Liver (tissue), 9 donors: ENCODE measurements around the gene LBHD1. TPM values are rescaled to one million over a fixed set of nuclear protein-coding genes. Genes with fewer than 3 reads are reported as not detected.
"Not testable (repeated sequence)": the region's sequence is repeated elsewhere in the genome, so short reads cannot be mapped to it uniquely, and the experiment has no call there.

ENCODE experiments used
- DNase-seq: peaks from one replicate; pipeline ENCODE4 v3.0.0-alpha.2; 2017; ENCODE audit warnings: low spot score
- H3K27ac ChIP-seq, 2 donors: one replicate each; pipeline ENCODE4 v1.7.0; 2013; ENCODE audit warnings: inconsistent platforms in 2 of 2, low read length in 2 of 2, control low read depth in 1 of 2, low read depth in 1 of 2, mild to moderate bottlenecking in 1 of 2
- H3K27me3 ChIP-seq, 4 donors: one replicate each; pipeline versions ENCODE4 v1.6.1 to v1.7.0; 2013; ENCODE audit warnings: low read length in 3 of 4, inconsistent platforms in 1 of 4, mild to moderate bottlenecking in 1 of 4, moderate library complexity in 1 of 4; ENCODE audit not compliant: control insufficient read depth in 4 of 4, insufficient read depth in 4 of 4
- H3K36me3 ChIP-seq, 4 donors: one replicate each; pipeline versions ENCODE4 v1.6.1 to v1.7.0; 2013; ENCODE audit warnings: low read length in 3 of 4, mild to moderate bottlenecking in 3 of 4, low read depth in 1 of 4, moderate library complexity in 1 of 4; ENCODE audit not compliant: control insufficient read depth in 4 of 4, insufficient read depth in 3 of 4
- H3K4me1 ChIP-seq, 4 donors: one replicate each; pipeline versions ENCODE4 v1.6.1 to v1.7.0; 2013; ENCODE audit warnings: low read length in 3 of 4, mild to moderate bottlenecking in 3 of 4, moderate library complexity in 1 of 4; ENCODE audit not compliant: control insufficient read depth in 4 of 4, insufficient read depth in 4 of 4
- H3K4me3 ChIP-seq, 3 donors: one replicate each; pipeline versions ENCODE4 v1.6.1 to v1.7.0; 2013; ENCODE audit warnings: low read length in 3 of 3, control low read depth in 1 of 3, low read depth in 1 of 3, mild to moderate bottlenecking in 1 of 3
- H3K9ac ChIP-seq, 2 donors: one replicate each; pipeline ENCODE4 v1.7.0; 2013; ENCODE audit warnings: low read length in 2 of 2, mild to moderate bottlenecking in 2 of 2, moderate library complexity in 2 of 2, control low read depth in 1 of 2, low read depth in 1 of 2
- H3K9me3 ChIP-seq, 4 donors: one replicate each; pipeline versions ENCODE4 v1.6.1 to v1.7.0; 2013; ENCODE audit warnings: low read length in 3 of 4; ENCODE audit not compliant: control insufficient read depth in 4 of 4
- ATF3 ChIP-seq: IDR thresholded peaks from 2 replicates; pipeline ENCODE4 v1.6.1; 2016; ENCODE audit warnings: antibody characterized with exemption
- CTCF ChIP-seq: fragments of 150-350 bp; IDR thresholded peaks from 2 replicates; pipeline ENCODE4 v1.5.1; 2017; ENCODE audit warnings: improper control_type of control experiment, low read depth, low read length; ENCODE audit not compliant: missing input control
- EGR1 ChIP-seq, 2 donors: IDR thresholded peaks; 2 replicates each; pipeline ENCODE4 v1.6.1; 2016 to 2018; ENCODE audit warnings: antibody characterized with exemption in 2 of 2, low read depth in 2 of 2
- FOXA1 ChIP-seq: IDR thresholded peaks from 2 replicates; pipeline ENCODE4 v1.6.1; 2016; ENCODE audit warnings: antibody characterized with exemption
- FOXA2 ChIP-seq: IDR thresholded peaks from 2 replicates; pipeline ENCODE4 v1.6.1; 2016; ENCODE audit warnings: antibody characterized with exemption
- GABPA ChIP-seq, 2 donors: IDR thresholded peaks in 1 of 2; conservative IDR thresholded peaks in 1 of 2; 2 replicates each; pipeline ENCODE4 v1.6.1; 2016; ENCODE audit warnings: antibody characterized with exemption in 2 of 2, mild to moderate bottlenecking in 1 of 2, moderate library complexity in 1 of 2
- HNF4A ChIP-seq, 2 donors: conservative IDR thresholded peaks; 2 replicates each; pipeline ENCODE4 v1.6.1; 2016; ENCODE audit warnings: antibody characterized with exemption in 2 of 2, mild to moderate bottlenecking in 2 of 2
- HNF4G ChIP-seq: IDR thresholded peaks from 2 replicates; pipeline ENCODE4 v1.6.1; 2016; ENCODE audit warnings: antibody characterized with exemption
- JUND ChIP-seq, 2 donors: IDR thresholded peaks; 2 replicates each; pipeline ENCODE4 v1.6.1; 2016; ENCODE audit warnings: antibody characterized with exemption in 2 of 2
- MAX ChIP-seq: IDR thresholded peaks from 2 replicates; pipeline ENCODE4 v1.6.1; 2016; ENCODE audit warnings: antibody characterized with exemption
- NR2F2 ChIP-seq: IDR thresholded peaks from 2 replicates; pipeline ENCODE4 v1.6.1; 2016; ENCODE audit warnings: antibody characterized with exemption
- RAD21 ChIP-seq, 2 donors: IDR thresholded peaks; 2 replicates each; pipeline ENCODE4 v1.6.1; 2016; ENCODE audit warnings: antibody characterized with exemption in 2 of 2, mild to moderate bottlenecking in 2 of 2
- RXRA ChIP-seq, 2 donors: IDR thresholded peaks; 2 replicates each; pipeline ENCODE4 v1.6.1; 2017 to 2018; ENCODE audit warnings: antibody characterized with exemption in 2 of 2, mild to moderate bottlenecking in 1 of 2
- SP1 ChIP-seq: IDR thresholded peaks from 2 replicates; pipeline ENCODE4 v1.6.1; 2018; ENCODE audit warnings: antibody characterized with exemption, mild to moderate bottlenecking
- TAF1 ChIP-seq: conservative IDR thresholded peaks from 2 replicates; pipeline ENCODE4 v1.6.1; 2016; ENCODE audit warnings: antibody characterized with exemption, mild to moderate bottlenecking
- YY1 ChIP-seq: IDR thresholded peaks from 2 replicates; pipeline ENCODE4 v1.6.1; 2016; ENCODE audit warnings: antibody characterized with exemption, mild to moderate bottlenecking
- ZBTB33 ChIP-seq: IDR thresholded peaks from 2 replicates; pipeline ENCODE4 v1.6.1; 2016; ENCODE audit warnings: antibody characterized with exemption
- WGBS: extraction: QIAGEN DNeasy Blood & Tissue Kit; methylation state at CpG from one replicate; pipeline ENCODE4 v1.1.7; 2013; 5-methylcytosine and 5-hydroxymethylcytosine counted together
- polyA plus RNA-seq, 2 donors: library from polyadenylated mRNA; stranded (reverse) in 1 of 2; unstranded in 1 of 2; fragments of 200-250 nt in 1 of 2; fragments of >200 nt in 1 of 2; fragmentation: Nextera tagmentation in 1 of 2; extraction: Ambion mirVana in 1 of 2; gene quantifications; one replicate each; pipeline versions ENCODE4 v1.2.1 to v1.2.3, GENCODE V29; 2013 to 2015
- total RNA-seq, 2 donors: library from RNA; depleted of rRNA; stranded (reverse); fragments of >200 nt; gene quantifications; one replicate each; pipeline ENCODE4 v1.2.3, GENCODE V29; 2014
- donor health status: healthy.
- donor health status: healthy.
- donor health status: healthy.
- donor health status: healthy.
- donor health status: healthy.

The LBHD1 gene
- total and polyA plus RNA-seq, 4 donors = 1.6 to 4.4 (median 3.4) TPM

GRCh38 chr11:62703921-62704320 lies 31.9 kb upstream of the LBHD1 start:
- H3K9ac ChIP-seq, H3K27ac ChIP-seq, H3K4me3 ChIP-seq, DNase-seq, H3K27me3 ChIP-seq, H3K36me3 ChIP-seq, H3K9me3 ChIP-seq: not testable (repeated sequence)
- peaks cover 10 to 25% (median 22%) of the 10 kb centered on the region in 4 donors for H3K4me1 ChIP-seq
- WGBS = 95% methylated on average over 4 of the region's 4 CpGs

GRCh38 chr11:62702246-62702645 lies 30.2 kb upstream of the LBHD1 start:
- Histone ChIP-seq H3K9me3 (no peaks in the 10 kb centered on the region), H3K27ac (no peak overlapping the region), H3K27me3 (no peaks in the 10 kb centered on the region), H3K4me1 (peaks cover 4 to 20% (median 17%) of the 10 kb centered on the region in 4 donors), H3K9ac (no peak overlapping the region), H3K36me3 (peaks cover 0 to 6% (median 0%) of the 10 kb centered on the region in 4 donors), H3K4me3 (no peak overlapping the region)
- DNase-seq = no peak
- 93% methylated on average over 11 of the region's 11 CpGs for WGBS
- TF ChIP-seq JUND (IDR thresholded peaks at IDR 0.05) (no peak), RAD21 (IDR thresholded peaks at IDR 0.05) (no peak), CTCF (no peak), TAF1 (no peak), GABPA (IDR thresholded peaks at IDR 0.05 in 1 of 2, conservative IDR thresholded peaks at IDR 0.05 in 1 of 2) (no peak), YY1 (no peak), ZBTB33 (no peak), SP1 (no peak), FOXA1 (no peak)

GRCh38 chr11:62694455-62695167 lies 22.5 kb upstream of the LBHD1 start:
- no peak overlapping the region for H3K9ac ChIP-seq
- peak; percentile 84 for DNase-seq
- H3K27ac ChIP-seq = no peak overlapping the region
- H3K4me1 ChIP-seq = peaks cover 0 to 5% (median 1%) of the 10 kb centered on the region in 4 donors
- no peaks in the 10 kb centered on the region for H3K27me3 ChIP-seq
- WGBS = 56% methylated on average over 14 of the region's 14 CpGs
- no peaks in the 10 kb centered on the region for H3K9me3 ChIP-seq
- H3K4me3 ChIP-seq = no peak overlapping the region
- H3K36me3 ChIP-seq = peaks cover 8 to 24% (median 18%) of the 10 kb centered on the region in 4 donors
- TF ChIP-seq FOXA2 = no peak
- no peak for TF ChIP-seq TAF1
- TF ChIP-seq EGR1 (IDR thresholded peaks at IDR 0.05; ENCODE audit: low read depth in 2 of 2) = no peak
- no peak for TF ChIP-seq ATF3
- no peak for TF ChIP-seq SP1
- TF ChIP-seq HNF4A (conservative IDR thresholded peaks at IDR 0.05) = peak in 1 of 2 donors; percentile 16
- TF ChIP-seq RXRA (IDR thresholded peaks at IDR 0.05) = peak; percentile 12 to 37
- peak; percentile 80 to 88 for TF ChIP-seq RAD21 (IDR thresholded peaks at IDR 0.05)
- peak; percentile 70 for TF ChIP-seq CTCF
- peak in 1 of 2 donors; percentile 30 for TF ChIP-seq GABPA (IDR thresholded peaks at IDR 0.05 in 1 of 2, conservative IDR thresholded peaks at IDR 0.05 in 1 of 2)
- no peak for TF ChIP-seq YY1
- no peak for TF ChIP-seq NR2F2
- TF ChIP-seq HNF4G = no peak
- no peak for TF ChIP-seq ZBTB33
- TF ChIP-seq JUND (IDR thresholded peaks at IDR 0.05) = no peak
- no peak for TF ChIP-seq FOXA1
- TF ChIP-seq MAX = no peak
